ENCODE results near the gene ASB2.

- no peak; the same call in 1 of the 2 replicates for TF ChIP-seq ZNF891 (CRISPR knock-in tag; IDR thresholded peaks at IDR 0.05)
- TF ChIP-seq POLR2AphosphoS5 (IDR thresholded peaks at IDR 0.05; ENCODE audit: low read depth, low read length): no peak; the same call in 1 of the 2 replicates
- TF ChIP-seq ZNF274 (CRISPR knock-in tag; IDR thresholded peaks at IDR 0.05): peak; percentile 70; the same call in 1 of the 2 replicates
- TF ChIP-seq BRCA1 (CRISPR knock-in tag; IDR thresholded peaks at IDR 0.05): no peak; the same call in 1 of the 2 replicates
- TF ChIP-seq IKZF1 (IDR thresholded peaks at IDR 0.05): no peak
- no peak for TF ChIP-seq ZNF101 (CRISPR knock-in tag; IDR thresholded peaks at IDR 0.05; ENCODE audit: borderline replicate concordance, low read depth)
- peak; percentile 65 for TF ChIP-seq NFYB (CRISPR knock-in tag; IDR thresholded peaks at IDR 0.05)
- TF ChIP-seq IRF2 (CRISPR knock-in tag; IDR thresholded peaks at IDR 0.05): peak; percentile 82
- no peak for TF ChIP-seq ZNF513 (CRISPR knock-in tag; conservative IDR thresholded peaks at IDR 0.05)
- TF ChIP-seq EZH2 (conservative IDR thresholded peaks at IDR 0.05; ENCODE audit: low read depth, low read length): no peak
These were observed 16.9 kb downstream of the ASB2 start for GRCh38 chr14:93959239-93960107.
